ENCODE results near the gene ALKBH5.

The ALKBH5 gene

DNA sequence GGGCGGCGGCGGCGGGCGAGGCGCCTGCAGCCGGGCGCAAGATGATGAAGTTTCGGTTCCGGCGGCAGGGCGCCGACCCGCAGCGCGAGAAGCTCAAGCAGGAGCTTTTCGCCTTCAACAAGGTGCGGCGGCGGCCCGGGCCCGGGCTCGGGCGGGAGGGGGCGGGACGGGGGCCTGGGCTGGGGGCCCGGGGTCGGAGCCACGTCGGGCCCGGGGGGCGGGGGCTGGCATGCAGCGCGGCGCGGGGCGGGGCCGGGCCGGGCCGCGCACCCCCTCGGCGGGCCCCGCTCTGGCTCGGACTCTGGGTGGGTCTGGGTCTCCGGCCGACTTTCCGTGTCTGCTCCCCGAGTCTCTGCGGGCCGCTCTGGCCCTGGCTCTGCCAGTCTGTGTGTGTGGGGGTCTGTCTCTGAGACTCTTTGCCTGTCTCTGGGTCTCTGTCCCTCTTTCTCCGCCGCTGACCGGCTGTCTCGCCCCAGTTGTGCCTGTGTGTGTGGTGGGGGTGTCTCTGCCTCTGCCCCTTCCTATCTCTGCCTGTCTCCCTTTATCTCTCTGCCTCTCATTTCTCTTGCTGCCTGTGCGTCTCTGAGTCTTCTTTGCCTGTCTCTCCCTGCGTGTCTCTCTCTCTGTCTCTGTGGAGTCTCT is 42.1 kb downstream of the ALKBH5 start:
- DNase-seq, result peak in 1 of 2 donors; percentile 52

DNA sequence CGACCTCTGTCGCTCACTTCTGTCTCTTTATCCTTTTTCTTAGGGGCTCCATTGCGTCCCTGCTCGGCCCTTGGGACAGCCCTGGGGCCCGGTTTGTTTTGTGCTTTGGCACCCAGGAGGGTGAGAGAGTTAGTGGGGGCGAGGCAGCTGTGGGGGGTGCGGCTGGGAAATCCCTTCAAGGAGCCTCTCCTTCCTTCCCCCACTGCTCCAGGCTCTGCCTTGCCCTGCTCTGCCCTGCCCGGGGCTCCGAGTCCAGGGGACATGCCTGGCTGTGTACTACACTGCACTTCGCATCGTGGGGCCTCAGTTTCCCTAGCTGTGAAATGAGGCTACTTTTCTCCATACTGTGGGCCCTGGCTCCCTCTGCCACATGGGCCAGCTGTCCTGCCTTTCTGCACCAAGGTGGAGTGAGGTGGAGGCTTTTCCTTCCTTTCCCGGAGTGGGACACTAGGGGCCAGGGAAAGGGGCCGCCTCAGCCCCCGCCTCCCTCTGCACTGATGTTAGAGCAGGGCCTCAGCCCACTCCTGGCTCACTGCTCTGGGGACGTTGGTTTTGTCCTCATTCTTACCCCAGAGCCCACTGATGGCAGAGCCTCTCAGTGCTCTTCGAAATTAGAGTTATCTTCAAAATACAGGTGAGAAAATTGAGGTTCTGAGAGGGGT is 42.8 kb downstream of the ALKBH5 start:
- no peak for DNase-seq

DNA sequence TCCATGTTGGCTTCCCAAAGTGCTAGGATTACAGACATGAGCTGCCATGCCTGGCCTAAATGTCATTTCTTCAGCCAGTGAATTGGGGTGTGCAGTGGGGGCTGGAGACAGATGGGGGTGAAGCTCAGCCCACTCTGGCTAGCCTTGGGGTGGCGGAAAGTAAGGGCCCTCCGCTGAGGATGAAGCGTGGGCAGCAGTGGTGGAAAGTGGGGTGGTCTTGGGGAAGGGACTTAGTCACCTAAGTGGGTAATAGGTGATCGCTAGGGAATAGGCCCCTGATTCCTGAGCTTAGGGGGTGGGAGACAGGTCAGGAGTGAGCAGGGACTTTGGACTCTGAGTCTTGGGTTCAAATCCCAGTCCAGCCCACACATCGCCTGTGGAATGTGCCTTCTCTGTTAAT is 44.0 kb downstream of the ALKBH5 start:
- DNase-seq, result no peak

DNA sequence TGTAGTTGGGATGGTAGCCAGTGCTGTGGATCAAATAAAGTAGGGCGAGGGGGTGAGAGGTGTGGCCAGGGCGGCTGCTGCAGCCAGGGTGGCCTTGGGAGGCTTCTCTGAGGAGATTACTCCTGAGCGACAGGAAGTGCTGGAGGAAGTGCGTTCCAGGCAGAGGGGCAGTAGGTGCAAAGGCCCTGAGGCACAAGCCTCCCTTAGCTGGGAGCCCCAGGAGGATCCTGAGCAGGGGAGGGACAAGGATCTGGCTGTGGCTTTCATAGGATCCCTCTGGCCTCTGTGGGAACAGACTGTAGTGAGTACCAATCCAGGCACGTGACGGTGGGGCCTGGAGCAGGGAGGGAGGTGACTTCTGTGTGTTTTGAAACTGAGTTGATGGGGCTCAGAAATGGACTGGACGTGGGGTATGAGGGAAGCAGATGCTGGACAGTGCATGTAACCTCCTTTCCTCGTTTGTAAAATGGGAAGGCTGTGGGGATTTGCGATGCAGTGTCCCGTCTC is 44.6 kb downstream of the ALKBH5 start:
- DNase-seq, result no peak

DNA sequence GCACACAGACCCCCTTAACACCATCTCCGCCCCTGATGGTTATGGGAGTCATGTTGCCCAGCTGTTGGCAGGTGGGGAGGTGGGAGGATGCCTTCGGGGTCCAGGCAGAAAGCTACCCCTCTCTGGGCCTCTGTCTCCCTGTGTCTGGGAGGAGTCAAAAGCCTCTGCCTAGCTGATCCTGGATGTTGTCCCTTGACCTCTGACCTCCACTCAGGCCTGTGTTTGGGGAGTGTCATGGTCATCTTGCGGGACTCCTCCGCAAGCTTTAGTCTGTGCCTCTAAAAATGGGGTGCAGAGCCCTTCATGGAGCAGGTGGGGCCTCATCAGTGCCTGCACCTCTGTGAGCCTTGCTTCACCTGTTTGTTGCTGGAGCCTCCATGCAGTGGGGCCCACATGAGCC is 45.6 kb downstream of the ALKBH5 start:
- DNase-seq, result no peak

GRCh38 chr17:18229771-18230170 is 46.1 kb downstream of the ALKBH5 start:
- no peak for DNase-seq

- DNase-seq, result no peak
Observed at GRCh38 chr17:18230288-18231141, 46.9 kb downstream of the ALKBH5 start.

DNA sequence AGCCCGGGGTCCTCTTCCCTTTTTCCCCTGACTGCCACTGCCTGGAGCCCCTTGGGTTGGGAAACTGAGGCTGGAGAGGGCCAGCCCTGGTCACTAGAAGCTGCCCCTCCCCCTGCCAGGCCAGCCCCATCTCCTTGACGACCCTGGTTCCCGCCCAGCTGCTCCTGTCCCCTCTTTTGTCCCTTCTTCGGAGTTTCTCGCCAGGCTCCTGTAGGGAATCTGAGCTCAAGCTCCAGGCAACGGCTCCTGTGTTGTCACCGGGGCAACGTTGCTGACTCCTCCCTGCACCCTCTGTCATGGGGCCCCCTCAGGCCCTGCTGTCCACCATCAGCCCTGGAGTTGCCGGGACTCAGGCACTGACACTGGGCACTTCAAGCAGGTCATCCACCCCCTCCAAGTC is 47.5 kb downstream of the ALKBH5 start:
- DNase-seq, result no peak

DNA sequence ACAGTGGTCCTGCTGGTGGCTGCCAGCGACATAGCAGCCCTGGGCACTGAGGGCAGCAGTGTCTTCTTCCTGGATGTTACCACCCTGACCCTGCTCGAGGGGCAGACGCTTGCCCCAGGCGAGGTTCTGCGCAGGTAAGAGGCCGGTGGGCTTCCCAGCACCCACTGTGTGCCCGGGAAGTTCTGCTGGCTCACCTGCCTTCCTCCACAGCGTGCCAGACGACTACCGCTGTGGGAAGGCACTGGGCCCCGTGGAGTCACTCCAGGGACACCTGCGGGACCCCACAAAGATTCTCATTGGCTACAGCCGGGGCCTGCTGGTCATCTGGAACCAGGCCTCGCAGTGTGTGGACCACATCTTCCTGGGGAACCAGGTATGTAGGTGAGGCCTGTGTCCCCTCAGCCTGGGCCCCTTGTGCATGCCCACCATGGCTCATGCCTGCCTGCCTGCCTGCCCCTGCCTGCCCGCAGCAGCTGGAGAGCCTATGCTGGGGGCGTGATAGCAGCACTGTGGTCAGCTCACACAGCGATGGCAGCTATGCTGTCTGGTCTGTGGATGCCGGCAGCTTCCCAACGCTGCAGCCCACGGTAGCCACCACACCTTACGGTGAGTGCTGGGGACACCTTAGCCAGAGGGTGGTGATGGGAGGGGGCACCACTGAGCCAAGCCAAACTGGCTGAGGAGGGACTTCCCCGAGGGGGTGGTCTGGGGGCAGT is 50.3 kb downstream of the ALKBH5 start:
- no peak for DNase-seq

DNA sequence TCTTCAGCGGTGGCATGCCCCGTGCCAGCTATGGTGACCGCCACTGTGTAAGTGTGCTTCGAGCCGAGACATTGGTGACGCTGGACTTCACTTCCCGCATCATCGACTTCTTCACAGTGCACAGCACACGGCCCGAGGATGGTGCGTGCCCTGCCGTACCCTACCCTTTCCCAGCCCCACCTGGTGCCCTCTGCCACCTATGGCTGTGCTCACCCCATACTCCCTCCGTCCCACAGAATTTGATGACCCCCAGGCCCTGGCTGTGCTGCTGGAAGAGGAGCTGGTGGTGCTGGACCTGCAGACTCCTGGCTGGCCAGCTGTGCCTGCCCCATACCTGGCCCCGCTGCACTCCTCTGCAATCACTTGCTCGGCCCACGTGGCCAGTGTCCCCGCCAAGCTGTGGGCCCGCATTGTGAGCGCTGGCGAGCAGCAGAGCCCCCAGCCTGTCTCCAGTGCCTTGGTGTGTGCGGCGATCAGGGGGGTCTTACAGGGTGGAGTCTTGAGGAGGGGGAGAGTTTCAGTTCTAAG is 51.3 kb downstream of the ALKBH5 start:
- DNase-seq, result no peak

- DNase-seq, result no peak
Observed at GRCh38 chr17:18235743-18236256, 52.2 kb downstream of the ALKBH5 start.

DNA sequence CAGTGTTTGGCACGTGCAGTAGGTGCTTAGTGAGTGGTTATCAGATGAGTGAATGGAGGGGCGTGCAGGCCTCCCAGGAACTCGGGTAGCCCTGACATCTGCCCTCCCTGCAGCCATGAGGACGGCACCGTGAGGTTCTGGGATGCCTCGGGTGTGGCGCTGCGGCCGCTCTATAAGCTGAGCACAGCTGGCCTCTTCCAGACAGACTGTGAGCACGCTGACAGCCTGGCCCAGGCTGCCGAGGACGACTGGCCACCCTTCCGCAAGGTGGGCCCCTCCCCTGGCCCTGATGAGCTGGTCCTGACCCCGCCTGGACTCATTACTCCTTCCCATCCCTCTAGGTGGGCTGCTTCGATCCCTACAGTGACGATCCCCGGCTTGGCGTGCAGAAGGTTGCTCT is 52.9 kb downstream of the ALKBH5 start:
- DNase-seq, result no peak

DNA sequence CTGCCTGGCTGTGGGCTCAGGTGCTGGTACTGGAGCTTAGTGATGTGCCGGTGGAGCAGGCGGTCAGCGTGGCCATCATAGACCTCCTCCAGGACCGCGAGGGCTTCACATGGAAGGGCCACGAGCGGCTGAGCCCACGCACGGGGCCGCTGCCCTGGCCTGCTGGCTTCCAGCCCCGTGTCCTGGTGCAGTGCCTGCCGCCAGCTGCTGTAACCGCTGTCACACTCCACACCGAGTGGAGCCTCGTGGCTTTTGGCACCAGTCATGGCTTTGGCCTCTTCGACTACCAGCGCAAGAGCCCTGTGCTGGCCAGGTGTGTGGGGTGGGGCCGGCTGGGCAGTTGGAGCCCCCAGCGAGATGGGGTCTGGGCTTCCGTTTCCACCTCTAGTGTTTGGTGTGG is 53.8 kb downstream of the ALKBH5 start:
- DNase-seq, result no peak

- DNase-seq, result no peak
Observed at GRCh38 chr17:18238299-18238698, 54.7 kb downstream of the ALKBH5 start.

DNA sequence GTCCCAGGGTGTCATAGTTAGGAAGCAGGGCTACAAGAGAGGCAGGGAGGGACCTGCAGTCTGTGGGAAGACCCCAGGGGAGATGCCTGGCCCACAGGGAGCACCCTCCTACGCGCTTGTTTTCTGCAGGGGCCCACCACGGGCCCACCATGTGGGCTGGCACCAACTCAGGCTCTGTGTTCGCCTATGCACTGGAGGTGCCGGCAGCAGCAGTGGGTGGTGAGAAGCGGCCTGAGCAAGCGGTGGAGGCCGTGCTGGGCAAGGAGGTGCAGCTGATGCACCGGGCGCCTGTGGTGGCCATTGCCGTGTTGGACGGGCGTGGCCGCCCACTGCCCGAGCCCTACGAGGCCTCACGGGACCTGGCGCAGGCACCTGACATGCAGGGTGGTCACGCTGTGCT is 56.8 kb downstream of the ALKBH5 start:
- DNase-seq, result no peak

DNA sequence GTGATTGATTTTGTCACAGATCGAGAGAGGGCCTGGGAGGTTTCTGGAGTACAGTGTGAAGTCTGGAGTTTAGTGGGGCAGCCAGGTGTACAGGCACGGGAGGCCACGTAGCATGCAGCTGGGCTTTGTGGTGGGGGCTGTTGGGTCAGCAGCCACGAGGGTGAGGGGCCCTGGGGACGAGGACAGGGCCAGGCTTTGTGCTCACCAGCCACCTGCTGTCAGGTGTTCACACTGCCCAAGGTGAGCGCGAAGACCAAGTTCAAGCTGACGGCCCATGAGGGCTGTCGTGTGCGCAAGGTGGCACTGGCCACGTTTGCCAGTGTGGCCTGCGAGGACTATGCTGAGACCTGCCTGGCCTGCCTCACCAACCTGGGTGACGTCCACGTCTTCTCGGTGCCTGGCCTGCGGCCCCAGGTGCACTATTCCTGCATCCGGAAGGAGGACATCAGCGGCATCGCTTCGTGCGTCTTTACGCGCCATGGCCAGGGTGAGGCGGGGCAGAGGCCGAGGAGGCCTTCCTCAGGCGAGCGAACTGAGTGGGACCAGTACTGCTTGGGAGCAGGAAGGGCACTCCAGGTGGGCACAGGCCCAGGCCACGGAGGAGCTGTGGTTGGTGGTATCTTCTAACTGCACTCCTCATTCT is 57.7 kb downstream of the ALKBH5 start:
- no peak for DNase-seq

GRCh38 chr17:18245038-18245776 is 61.6 kb downstream of the ALKBH5 start:
- no peak for DNase-seq

GRCh38 chr17:18246109-18246725 is 62.6 kb downstream of the ALKBH5 start:
- no peak for DNase-seq

DNA sequence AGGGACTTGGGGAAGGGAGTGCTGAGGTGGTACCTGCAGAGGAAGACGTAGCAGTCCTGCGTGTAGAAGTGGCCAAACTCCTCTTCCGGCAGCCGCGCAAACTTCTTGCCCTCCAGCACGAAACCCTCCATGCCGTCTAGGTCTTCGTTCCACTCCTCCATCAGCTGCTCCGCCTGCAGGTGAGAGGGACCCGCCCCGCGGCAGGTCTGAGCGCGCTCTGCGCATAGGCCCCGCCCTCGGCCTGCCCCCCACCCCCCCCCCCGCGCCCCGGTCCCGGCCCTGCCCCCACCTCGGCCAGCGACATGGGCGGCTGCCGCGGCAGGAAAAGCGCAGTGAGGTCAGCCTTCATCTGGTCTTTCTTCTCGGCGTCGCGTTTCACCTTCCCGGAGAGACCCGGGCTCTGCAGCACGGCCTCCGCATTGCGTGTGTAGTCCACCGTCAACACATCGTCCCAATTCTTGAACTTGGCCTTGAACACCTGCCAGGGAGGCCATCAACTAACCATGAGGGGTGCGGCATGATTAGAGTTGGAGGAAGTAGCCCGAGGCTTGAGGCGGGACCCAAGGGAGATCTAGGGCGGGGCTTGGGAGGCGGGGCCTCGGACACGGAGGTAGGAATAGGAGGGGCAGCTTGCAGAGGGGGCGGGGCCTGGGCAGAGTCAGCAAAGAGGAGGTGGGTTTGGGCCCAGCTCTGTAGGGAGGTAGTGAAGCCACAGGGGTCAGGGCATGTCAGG is 63.4 kb downstream of the ALKBH5 start:
- DNase-seq, result no peak

GRCh38 chr17:18247613-18248001 is 64.0 kb downstream of the ALKBH5 start:
- no peak for DNase-seq

Data from bone marrow (tissue), 2 donors.